Measurements from ENCODE around the gene CCDC63. TPM values are rescaled to one million over a fixed set of nuclear protein-coding genes. Genes with fewer than 3 reads are reported as not detected.

Gene CCDC63
- total RNA-seq, 2 experiments from 2014 or later, result not detected

GRCh38 chr12:110869026-110869425 is 22.2 kb downstream of the CCDC63 start:
- no TSS peak for BruUV-seq (replicated peaks)
- CTCF ChIA-PET (ENCODE audit: unreplicated experiment), result no interaction called here
- DNase-seq (ENCODE audit: low spot score), result no peak
- TF ChIP-seq CTCF (conservative IDR thresholded peaks at IDR 0.05; ENCODE audit: low read length), result no peak
- TF ChIP-seq EZH2phosphoT487 (IDR thresholded peaks at IDR 0.05; ENCODE audit: borderline replicate concordance, low read depth, low read length), result no peak
- no peak overlapping the region for H2AFZ ChIP-seq (ENCODE audit: low read length)
- H3K4me2 ChIP-seq (ENCODE audit: low read length), result no peak overlapping the region
- no peaks in the 10 kb centered on the region for H3K9me2 ChIP-seq (ENCODE audit: insufficient read depth, low read length)
- POLR2A ChIA-PET, result no interaction called here
- no peak overlapping the region for H3K27ac ChIP-seq (ENCODE audit: low read depth, low read length, poor library complexity, severe bottlenecking)
- intact Hi-C loops (cut with micrococcal nuclease; ENCODE audit: unreplicated experiment), result no loop called here
- no peaks in the 10 kb centered on the region for H3K4me1 ChIP-seq (ENCODE audit: insufficient read depth, low read length, poor library complexity, severe bottlenecking)
- H3K9me3 ChIP-seq (ENCODE audit: low read length), result no peaks in the 10 kb centered on the region
- H3K4me3 ChIP-seq (ENCODE audit: low read depth, low read length, poor library complexity, severe bottlenecking), result no peak overlapping the region
- H3K36me3 ChIP-seq (ENCODE audit: insufficient read depth, low read length), result no peaks in the 10 kb centered on the region
- no peaks in the 10 kb centered on the region for H4K20me1 ChIP-seq (ENCODE audit: insufficient read depth, low read length)
- no peaks in the 10 kb centered on the region for H3K79me2 ChIP-seq (ENCODE audit: insufficient read depth, low read depth, low read length)

- CTCF ChIA-PET (ENCODE audit: unreplicated experiment), result no interaction called here
- intact Hi-C loops (cut with micrococcal nuclease; ENCODE audit: unreplicated experiment), result no loop called here
- no peak for TF ChIP-seq CTCF (conservative IDR thresholded peaks at IDR 0.05; ENCODE audit: low read length)
- no peak for TF ChIP-seq EZH2phosphoT487 (IDR thresholded peaks at IDR 0.05; ENCODE audit: borderline replicate concordance, low read depth, low read length)
These were observed 23.0 kb downstream of the CCDC63 start for GRCh38 chr12:110869803-110870202.

GRCh38 chr12:110872100-110872499 is 25.3 kb downstream of the CCDC63 start:
- no peaks in the 10 kb centered on the region for H3K9me2 ChIP-seq (ENCODE audit: insufficient read depth, low read length)
- ChIA-PET CTCF (ENCODE audit: unreplicated experiment) (no interaction called here), POLR2A (no interaction called here)
- no peaks in the 10 kb centered on the region for H3K9me3 ChIP-seq (ENCODE audit: low read length)
- H3K36me3 ChIP-seq (ENCODE audit: insufficient read depth, low read length), result no peaks in the 10 kb centered on the region
- BruUV-seq (replicated peaks), result no TSS peak
- H3K4me1 ChIP-seq (ENCODE audit: insufficient read depth, low read length, poor library complexity, severe bottlenecking), result no peaks in the 10 kb centered on the region
- H3K4me3 ChIP-seq (ENCODE audit: low read depth, low read length, poor library complexity, severe bottlenecking), result no peak overlapping the region
- no peak for DNase-seq (ENCODE audit: low spot score)
- H3K4me2 ChIP-seq (ENCODE audit: low read length), result no peak overlapping the region
- H2AFZ ChIP-seq (ENCODE audit: low read length), result no peak overlapping the region
- no peak for TF ChIP-seq EZH2phosphoT487 (IDR thresholded peaks at IDR 0.05; ENCODE audit: borderline replicate concordance, low read depth, low read length)
- no peak for TF ChIP-seq CTCF (conservative IDR thresholded peaks at IDR 0.05; ENCODE audit: low read length)
- no peaks in the 10 kb centered on the region for H4K20me1 ChIP-seq (ENCODE audit: insufficient read depth, low read length)
- H3K27ac ChIP-seq (ENCODE audit: low read depth, low read length, poor library complexity, severe bottlenecking), result no peak overlapping the region
- intact Hi-C loops (cut with micrococcal nuclease; ENCODE audit: unreplicated experiment), result no loop called here
- H3K79me2 ChIP-seq (ENCODE audit: insufficient read depth, low read depth, low read length), result no peaks in the 10 kb centered on the region

More at GRCh38 chr12:110869803-110870202, 23.0 kb downstream of the CCDC63 start:
- no peak overlapping the region for H2AFZ ChIP-seq (ENCODE audit: low read length)
- no peak overlapping the region for H3K4me3 ChIP-seq (ENCODE audit: low read depth, low read length, poor library complexity, severe bottlenecking)
- H3K9me3 ChIP-seq (ENCODE audit: low read length), result no peaks in the 10 kb centered on the region
- H3K9me2 ChIP-seq (ENCODE audit: insufficient read depth, low read length), result no peaks in the 10 kb centered on the region
- POLR2A ChIA-PET, result no interaction called here
- H3K36me3 ChIP-seq (ENCODE audit: insufficient read depth, low read length), result no peaks in the 10 kb centered on the region
- BruUV-seq (replicated peaks), result no TSS peak
- no peak for DNase-seq (ENCODE audit: low spot score)
- H3K4me1 ChIP-seq (ENCODE audit: insufficient read depth, low read length, poor library complexity, severe bottlenecking), result no peaks in the 10 kb centered on the region
- H3K79me2 ChIP-seq (ENCODE audit: insufficient read depth, low read depth, low read length), result no peaks in the 10 kb centered on the region
- no peak overlapping the region for H3K27ac ChIP-seq (ENCODE audit: low read depth, low read length, poor library complexity, severe bottlenecking)
- no peak overlapping the region for H3K4me2 ChIP-seq (ENCODE audit: low read length)
- H4K20me1 ChIP-seq (ENCODE audit: insufficient read depth, low read length), result no peaks in the 10 kb centered on the region

Measured in OCI-LY7 (cell line).